Spleen (tissue), 7 donors: ENCODE data around the gene PTPRO.

Experiments
- CTCF ChIP-seq, 11 experiments: fragments of 200-600 bp in 7 of 11; fragments of 450-650 bp in 4 of 11; sonication (generic) in 4 of 11; IDR thresholded peaks in 8 of 11; conservative IDR thresholded peaks in 3 of 11; 1 replicate in 7 of 11; 2 replicates in 4 of 11; pipeline versions ENCODE4 v1.4.0 to v1.8.0; 2016 to 2021; ENCODE audit warnings: antibody characterized with exemption in 11 of 11, inconsistent platforms in 4 of 11, mild to moderate bottlenecking in 1 of 11
- POLR2AphosphoS5 ChIP-seq, 3 donors: sonication (generic); formaldehyde crosslinking; IDR thresholded peaks; one replicate each; pipeline ENCODE4 v1.5.1; 2017; ENCODE audit warnings: antibody characterized with exemption in 3 of 3
- donor health status: DM: no; HTN: no; CAD: no; lungs with moderate emphysema.
- donor health status: DM: no; HTN: no; CAD: no.
- donor health status: DM: no; HTN: no; CAD: no.

GRCh38 chr12:15536446-15536845 is 214.1 kb downstream of the PTPRO start:
- TF ChIP-seq CTCF (IDR thresholded peaks at IDR 0.05 in 8 of 11, conservative IDR thresholded peaks at IDR 0.05 in 3 of 11): no peak
- no peak for TF ChIP-seq POLR2AphosphoS5 (IDR thresholded peaks at IDR 0.05)
